ENCODE results near the gene FUT1. TPM values are rescaled to one million over a fixed set of nuclear protein-coding genes. Genes with fewer than 3 reads are reported as not detected.
A peak's percentile ranks its signal among the peaks of the same experiment; 100 is the strongest.
"Not testable (repeated sequence)": the region's sequence is repeated elsewhere in the genome, so short reads cannot be mapped to it uniquely, and the experiment has no call there.

The FUT1 gene
- total and polyA plus RNA-seq, 9 of the 15 experiments (the other 6 are each of a cell fraction or from before 2014, with no cell fraction given): 2.3 to 18.5 (median 8.8) TPM

GRCh38 chr19:48768994-48769713, 16.7 kb upstream of the FUT1 start (continued):
- no peak for TF ChIP-seq WHSC1 (IDR thresholded peaks at IDR 0.05; ENCODE audit: low read length)
- TF ChIP-seq BMI1 (IDR thresholded peaks at IDR 0.05; ENCODE audit: low read length): no peak
- TF ChIP-seq ZC3H11A (IDR thresholded peaks at IDR 0.05; ENCODE audit: low read depth, low read length): no peak
- no peak for TF ChIP-seq AFF1 (IDR thresholded peaks at IDR 0.05; ENCODE audit: low read depth in 1 of 2, partially characterized antibody in 2 of 2)
- no peak for TF ChIP-seq ZNF316 (IDR thresholded peaks at IDR 0.05)
- TF ChIP-seq ERF (CRISPR knock-in tag; IDR thresholded peaks at IDR 0.05): no peak

- H4K20me1 ChIP-seq (replicated peaks; ENCODE audit: control insufficient read depth, insufficient read depth, low read length); BruUV-seq (replicated peaks); H3K9me3 ChIP-seq (replicated peaks; ENCODE audit: control insufficient read depth, insufficient read depth, low read depth, low read length); H3K4me2 ChIP-seq (ENCODE audit: insufficient read depth, low read length); intact Hi-C loops (cut with micrococcal nuclease); in situ Hi-C loops (cut with MboI); CTCF ChIA-PET (ENCODE audit: low intra/inter-chr PET ratio); H3K9me1 ChIP-seq (ENCODE audit: control insufficient read depth, insufficient read depth, low read length); H3K27me3 ChIP-seq (ENCODE audit: control insufficient read depth in 2 of 2, insufficient read depth in 2 of 2, low read length in 2 of 2); H3K79me2 ChIP-seq (ENCODE audit: control insufficient read depth, insufficient read depth, low read length); H3K27ac ChIP-seq (ENCODE audit: extremely low read depth, low read depth, low read length); H3K4me3 ChIP-seq; H3K9ac ChIP-seq (ENCODE audit: insufficient read depth in 1 of 2, low read depth in 2 of 2, low read length in 2 of 2); DNase-seq (ENCODE audit: extremely low read depth in 1 of 4, low spot score in 3 of 4); H3K36me3 ChIP-seq (ENCODE audit: control insufficient read depth, insufficient read depth, low read length): not testable (repeated sequence)
- WGBS (ENCODE audit: insufficient coverage, low coverage, missing lambda C conversion rate): 22% methylated on average over 6 of the region's 6 CpGs
- H3K4me1 ChIP-seq (replicated peaks in 1 of 2; ENCODE audit: control insufficient read depth in 2 of 2, insufficient read depth in 2 of 2, low read length in 2 of 2): peaks cover 5 to 26% of the 10 kb centered on the region in 2 experiments; a peak in 4 of 5 replicates
- ATAC-seq (peak; percentile 23; the same call in 2 of the 3 replicates), FAIRE-seq (peak; percentile 75)
- POLR2A ChIA-PET: interaction anchor here (1.6 kb wide), 1 partner anchor 14 kb away, joined by 3 read pairs; no protein-coding TSS in a partner anchor
- 0 out of 2 replicates have a peak overlapping the region, but pooled peaks have one; percentile 24 for H2AFZ ChIP-seq (ENCODE audit: low read depth, low read length)
Observed at GRCh38 chr19:48768171-48768753, 15.8 kb upstream of the FUT1 start.

Measured in K562 (cell line).